Gastrocnemius medialis (tissue), 4 donors: ENCODE results near the gene CYTH3.

Experiments
- CTCF ChIP-seq, 5 experiments: fragments of 450-650 bp in 3 of 5; fragments of 200-600 bp in 2 of 5; sonication (generic) in 2 of 5; IDR thresholded peaks in 4 of 5; conservative IDR thresholded peaks in 1 of 5; 1 replicate in 4 of 5; 2 replicates in 1 of 5; pipeline ENCODE4 v1.5.1; 2016 to 2019; ENCODE audit warnings: antibody characterized with exemption in 5 of 5, mild to moderate bottlenecking in 3 of 5, moderate library complexity in 3 of 5
- POLR2A ChIP-seq, 2 donors: fragments of 450-650 bp; IDR thresholded peaks; one replicate each; pipeline ENCODE4 v1.6.1; 2017; ENCODE audit warnings: antibody characterized with exemption in 2 of 2, mild to moderate bottlenecking in 2 of 2, moderate library complexity in 2 of 2

GRCh38 chr7:6269527-6269926 is 2.9 kb downstream of the CYTH3 start:
- TF ChIP-seq CTCF (IDR thresholded peaks at IDR 0.05 in 4 of 5, conservative IDR thresholded peaks at IDR 0.05 in 1 of 5) (no peak), POLR2A (IDR thresholded peaks at IDR 0.05) (no peak)
